ENCODE results near the gene FHDC1.

The FHDC1 gene

GRCh38 chr4:152981278-152981677, 45.2 kb downstream of the FHDC1 start:
- DNase-seq (ENCODE audit: low read depth in 2 of 2), result no peak

- DNase-seq (ENCODE audit: low read depth in 2 of 2), result no peak
Observed at GRCh38 chr4:152981842-152982241, 45.7 kb downstream of the FHDC1 start.

GRCh38 chr4:152983221-152983620, 47.1 kb downstream of the FHDC1 start:
- no peak for DNase-seq (ENCODE audit: low read depth in 2 of 2)

GRCh38 chr4:152983774-152984411, 47.8 kb downstream of the FHDC1 start:
- no peak for DNase-seq (ENCODE audit: low read depth in 2 of 2)

- no peak for DNase-seq (ENCODE audit: low read depth in 2 of 2)
Observed at GRCh38 chr4:152988721-152989553, 52.8 kb downstream of the FHDC1 start.

GRCh38 chr4:152989554-152989970, 53.4 kb downstream of the FHDC1 start:
- DNase-seq (ENCODE audit: low read depth in 2 of 2), result no peak

- no peak for DNase-seq (ENCODE audit: low read depth in 2 of 2)
Observed at GRCh38 chr4:152990471-152991131, 54.5 kb downstream of the FHDC1 start.

GRCh38 chr4:152991398-152991797, 55.3 kb downstream of the FHDC1 start:
- no peak for DNase-seq (ENCODE audit: low read depth in 2 of 2)

GRCh38 chr4:152992027-152992426, 55.9 kb downstream of the FHDC1 start:
- no peak for DNase-seq (ENCODE audit: low read depth in 2 of 2)

GRCh38 chr4:152992466-152992865, 56.3 kb downstream of the FHDC1 start:
- no peak for DNase-seq (ENCODE audit: low read depth in 2 of 2)

GRCh38 chr4:152994038-152994437, 57.9 kb downstream of the FHDC1 start:
- no peak for DNase-seq (ENCODE audit: low read depth in 2 of 2)

- no peak for DNase-seq (ENCODE audit: low read depth in 2 of 2)
Observed at GRCh38 chr4:152996111-152996571, 60.0 kb downstream of the FHDC1 start.

- DNase-seq (ENCODE audit: low read depth in 2 of 2), result no peak
Observed at GRCh38 chr4:152996672-152997071, 60.5 kb downstream of the FHDC1 start.

GRCh38 chr4:152997288-152997687, 61.2 kb downstream of the FHDC1 start:
- DNase-seq (ENCODE audit: low read depth in 2 of 2), result no peak

- DNase-seq (ENCODE audit: low read depth in 2 of 2), result no peak
Observed at GRCh38 chr4:152997771-152998487, 61.8 kb downstream of the FHDC1 start.

- no peak for DNase-seq (ENCODE audit: low read depth in 2 of 2)
Observed at GRCh38 chr4:152998861-152999260, 62.7 kb downstream of the FHDC1 start.

- no peak for DNase-seq (ENCODE audit: low read depth in 2 of 2)
Observed at GRCh38 chr4:152999346-153000075, 63.4 kb downstream of the FHDC1 start.

- no peak for DNase-seq (ENCODE audit: low read depth in 2 of 2)
Observed at GRCh38 chr4:153000076-153000420, 63.9 kb downstream of the FHDC1 start.

GRCh38 chr4:153001626-153002025, 65.5 kb downstream of the FHDC1 start:
- DNase-seq (ENCODE audit: low read depth in 2 of 2), result no peak

- no peak for DNase-seq (ENCODE audit: low read depth in 2 of 2)
Observed at GRCh38 chr4:153002110-153002509, 66.0 kb downstream of the FHDC1 start.

GRCh38 chr4:153004081-153004850, 68.1 kb downstream of the FHDC1 start:
- no peak for DNase-seq (ENCODE audit: low read depth in 2 of 2)
